SH-SY5Y (cell line): ENCODE data around the gene LOXL1.
A peak's percentile ranks its signal among the peaks of the same experiment; 100 is the strongest.

ENCODE experiments used
- GATA2 ChIP-seq: IDR thresholded peaks from 2 replicates; pipeline ENCODE4 v1.6.1; 2011; ENCODE audit warnings: mild to moderate bottlenecking, low read depth, low read length
- GATA3 ChIP-seq: IDR thresholded peaks from 2 replicates; pipeline ENCODE4 v1.6.1; 2011; ENCODE audit warnings: low read depth, mild to moderate bottlenecking, low read length, moderate library complexity

- TF ChIP-seq GATA2 (peak; percentile 48; the same call in 1 of the 2 replicates), GATA3 (peak; percentile 20; the same call in 1 of the 2 replicates)
Observed at GRCh38 chr15:73969151-73969759, 43.0 kb downstream of the LOXL1 start.
